Measurements from ENCODE around the gene TDRD10. TPM values are rescaled to one million over a fixed set of nuclear protein-coding genes. Genes with fewer than 3 reads are reported as not detected.

TDRD10 gene
- total and polyA plus RNA-seq, 8 donors: 0.13 to 4.7 (median 0.39) TPM

DNA sequence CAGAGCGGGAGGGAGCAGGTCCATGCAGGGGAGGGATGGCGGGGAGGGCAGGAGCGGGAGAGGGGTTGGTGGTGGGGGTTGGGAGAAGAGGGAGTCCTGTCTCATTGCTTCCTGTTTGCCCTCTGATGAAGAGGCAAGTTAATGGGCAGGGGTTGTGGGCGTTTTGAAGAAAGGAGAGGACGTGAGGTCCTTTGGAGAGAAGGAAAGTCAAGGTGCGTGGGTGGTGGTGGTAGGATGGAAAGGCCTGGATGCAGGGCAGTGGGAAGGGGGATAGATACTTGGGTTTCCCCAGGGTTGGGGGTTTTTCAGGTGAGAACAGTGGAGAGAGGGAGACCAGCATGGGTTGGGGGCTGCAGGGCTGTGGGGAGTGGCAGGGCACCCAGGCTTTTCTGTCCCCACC, 39.2 kb downstream of the TDRD10 start:
- Histone ChIP-seq H3K4me1 (no peaks in the 10 kb centered on the region), H3K36me3 (no peaks in the 10 kb centered on the region), H3K27me3 (no peaks in the 10 kb centered on the region), H3K27ac (no peak overlapping the region), H3K9me3 (no peaks in the 10 kb centered on the region), H3K4me3 (no peak overlapping the region)
- TF ChIP-seq, protein P1, sequence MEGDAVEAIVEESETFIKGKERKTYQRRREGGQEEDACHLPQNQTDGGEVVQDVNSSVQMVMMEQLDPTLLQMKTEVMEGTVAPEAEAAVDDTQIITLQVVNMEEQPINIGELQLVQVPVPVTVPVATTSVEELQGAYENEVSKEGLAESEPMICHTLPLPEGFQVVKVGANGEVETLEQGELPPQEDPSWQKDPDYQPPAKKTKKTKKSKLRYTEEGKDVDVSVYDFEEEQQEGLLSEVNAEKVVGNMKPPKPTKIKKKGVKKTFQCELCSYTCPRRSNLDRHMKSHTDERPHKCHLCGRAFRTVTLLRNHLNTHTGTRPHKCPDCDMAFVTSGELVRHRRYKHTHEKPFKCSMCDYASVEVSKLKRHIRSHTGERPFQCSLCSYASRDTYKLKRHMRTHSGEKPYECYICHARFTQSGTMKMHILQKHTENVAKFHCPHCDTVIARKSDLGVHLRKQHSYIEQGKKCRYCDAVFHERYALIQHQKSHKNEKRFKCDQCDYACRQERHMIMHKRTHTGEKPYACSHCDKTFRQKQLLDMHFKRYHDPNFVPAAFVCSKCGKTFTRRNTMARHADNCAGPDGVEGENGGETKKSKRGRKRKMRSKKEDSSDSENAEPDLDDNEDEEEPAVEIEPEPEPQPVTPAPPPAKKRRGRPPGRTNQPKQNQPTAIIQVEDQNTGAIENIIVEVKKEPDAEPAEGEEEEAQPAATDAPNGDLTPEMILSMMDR (IDR thresholded peaks at IDR 0.05): no peak
- DNase-seq: peak in 1 of 6 donors; percentile 26
- intact Hi-C loops (cut with DNase I): no loop called here
- no peak for FAIRE-seq
- no peak for ATAC-seq
- WGBS, 2 donors: 63 to 66% methylated on average over 6 of the region's 6 CpGs

DNA sequence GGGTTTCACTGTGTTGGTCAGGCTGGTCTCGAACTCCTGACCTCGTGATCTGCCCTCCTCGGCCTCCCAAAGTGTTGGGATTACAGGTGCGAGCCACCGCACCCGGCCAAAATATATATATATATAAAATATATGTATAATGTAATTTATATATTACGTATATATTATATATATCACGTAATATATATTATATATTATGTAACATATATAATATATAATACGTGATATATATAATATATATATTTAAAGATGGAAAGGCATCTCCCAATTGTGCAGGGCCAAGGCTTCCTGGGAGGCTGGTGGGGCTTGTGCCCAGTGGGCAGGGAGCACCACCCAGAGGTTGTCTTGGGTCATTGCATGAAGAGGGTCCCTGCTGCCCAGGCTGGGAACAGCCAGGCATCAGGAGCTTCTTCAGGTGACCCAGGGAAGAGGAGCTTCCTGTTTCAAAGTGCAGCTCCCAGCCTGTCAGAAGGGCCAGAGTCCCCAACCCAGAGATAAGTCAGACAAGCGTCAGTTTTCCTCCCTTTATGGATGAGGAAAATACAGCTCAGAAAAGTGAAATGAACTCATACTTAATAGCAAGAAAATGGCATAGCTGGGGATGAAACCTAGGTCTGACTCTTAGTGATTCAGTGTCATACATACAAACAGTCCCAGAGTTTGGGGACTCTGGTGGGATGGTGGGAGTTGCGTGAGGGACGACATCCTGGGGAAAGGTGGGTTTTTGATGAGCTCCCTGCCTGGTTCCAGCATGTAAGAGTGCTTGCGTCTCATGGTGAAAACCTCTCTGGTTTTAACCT, 44.4 kb downstream of the TDRD10 start:
- TF ChIP-seq, protein P1 (IDR thresholded peaks at IDR 0.05): peak; percentile 39 to 53 (median 46)
- peak in 4 of 6 donors; percentile 33 to 67 (median 59) for DNase-seq
- intact Hi-C loops (cut with DNase I): no loop called here
- Histone ChIP-seq H3K4me1 (peaks cover 21 to 27% (median 26%) of the 10 kb centered on the region in 3 donors), H3K27ac (peak overlapping the region in 3 of 4 donors; percentile 62 to 73 (median 66)), H3K9me3 (no peaks in the 10 kb centered on the region), H3K4me3 (no peak overlapping the region), H3K27me3 (no peaks in the 10 kb centered on the region), H3K36me3 (peaks cover 3 to 24% (median 19%) of the 10 kb centered on the region in 3 donors)
- peak; percentile 36 to 78 (median 67) for ATAC-seq
- 57 to 72% methylated on average over 13 of the region's 13 CpGs for WGBS, 2 donors
- no peak for FAIRE-seq

DNA sequence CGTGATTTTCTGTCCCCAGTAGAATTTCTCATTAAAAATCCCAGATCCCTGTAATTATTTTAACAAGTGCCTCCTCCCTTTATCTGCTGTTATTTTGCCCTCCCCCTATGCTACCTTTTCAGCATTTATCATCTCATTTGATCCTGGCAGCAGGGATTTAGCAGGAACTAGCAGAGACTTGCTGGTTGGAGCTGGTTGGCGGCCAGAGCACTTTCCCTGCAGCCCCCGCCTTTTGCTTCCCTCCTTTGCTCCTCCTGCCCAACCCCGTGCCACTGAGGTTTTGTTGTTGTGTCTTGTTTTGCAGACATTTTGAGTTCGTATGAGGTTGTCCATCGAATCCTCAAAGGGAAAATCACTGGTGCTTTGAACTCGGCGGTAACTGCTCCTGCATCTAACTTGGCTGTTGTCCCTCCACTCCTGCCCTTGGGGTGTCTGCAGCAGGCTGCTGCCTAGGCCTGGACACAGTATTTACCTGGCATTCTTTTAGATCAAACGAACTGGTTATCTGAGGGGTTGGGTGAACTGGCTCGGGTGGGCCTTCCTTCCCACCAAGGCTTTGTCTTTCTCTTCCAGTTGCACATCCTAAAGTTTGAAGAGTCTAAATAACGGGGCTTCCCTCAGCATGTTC, 45.2 kb downstream of the TDRD10 start:
- Histone ChIP-seq H3K27me3 (no peaks in the 10 kb centered on the region), H3K36me3 (peaks cover 7 to 32% (median 27%) of the 10 kb centered on the region in 3 donors), H3K9me3 (no peaks in the 10 kb centered on the region), H3K27ac (peak overlapping the region; percentile 39 to 73 (median 64)), H3K4me3 (no peak overlapping the region), H3K4me1 (peaks cover 21 to 27% (median 26%) of the 10 kb centered on the region in 3 donors)
- 30 to 35% methylated on average over 11 of the region's 11 CpGs for WGBS, 2 donors
- intact Hi-C loops (cut with DNase I): no loop called here
- DNase-seq: no peak
- peak; percentile 33 to 78 (median 56) for ATAC-seq
- TF ChIP-seq, protein P1 (IDR thresholded peaks at IDR 0.05): no peak
- no peak for FAIRE-seq

DNA sequence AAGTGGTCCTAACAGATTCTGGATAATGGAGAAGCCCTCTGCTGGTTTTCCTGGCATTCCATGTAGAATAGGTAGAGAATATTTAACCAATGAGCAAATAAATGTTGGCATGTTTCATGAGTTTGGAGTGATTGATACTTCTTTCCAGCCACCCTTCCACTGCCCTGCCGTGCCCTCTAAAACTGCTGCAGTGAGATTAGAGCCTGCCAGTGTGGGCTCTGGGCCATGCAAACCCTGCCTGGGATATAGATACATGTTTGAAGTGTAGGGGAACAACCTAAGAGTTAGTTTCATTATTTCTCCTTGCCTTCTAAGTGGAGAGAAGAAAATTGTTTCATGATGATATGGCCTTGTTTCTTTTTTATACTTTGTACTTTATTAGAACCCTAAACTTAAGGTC, 46.0 kb downstream of the TDRD10 start:
- DNase-seq: peak in 4 of 6 donors; percentile 66 to 75 (median 70)
- peaks cover 21 to 27% (median 26%) of the 10 kb centered on the region in 3 donors for H3K4me1 ChIP-seq

More for the DNA sequence above, 46.0 kb downstream of the TDRD10 start:
- Histone ChIP-seq H3K36me3 (peaks cover 13 to 40% (median 35%) of the 10 kb centered on the region in 3 donors), H3K4me3 (no peak overlapping the region), H3K27me3 (no peaks in the 10 kb centered on the region), H3K27ac (peak overlapping the region in 3 of 4 donors; percentile 62 to 73 (median 66)), H3K9me3 (no peaks in the 10 kb centered on the region)
- no peak for FAIRE-seq
- 7 to 14% methylated on average over 1 of the region's 1 CpG for WGBS, 2 donors
- intact Hi-C loops (cut with DNase I): no loop called here
- ATAC-seq: peak; percentile 90 to 94 (median 92)
- TF ChIP-seq, protein P1 (IDR thresholded peaks at IDR 0.05): no peak

Data from pancreas (tissue), 10 donors.